ENCODE measurements around the gene ANXA8L1. TPM values are rescaled to one million over a fixed set of nuclear protein-coding genes. Genes with fewer than 3 reads are reported as not detected.
"Not testable (repeated sequence)": the region's sequence is repeated elsewhere in the genome, so short reads cannot be mapped to it uniquely, and the experiment has no call there.

ANXA8L1 gene, protein sequence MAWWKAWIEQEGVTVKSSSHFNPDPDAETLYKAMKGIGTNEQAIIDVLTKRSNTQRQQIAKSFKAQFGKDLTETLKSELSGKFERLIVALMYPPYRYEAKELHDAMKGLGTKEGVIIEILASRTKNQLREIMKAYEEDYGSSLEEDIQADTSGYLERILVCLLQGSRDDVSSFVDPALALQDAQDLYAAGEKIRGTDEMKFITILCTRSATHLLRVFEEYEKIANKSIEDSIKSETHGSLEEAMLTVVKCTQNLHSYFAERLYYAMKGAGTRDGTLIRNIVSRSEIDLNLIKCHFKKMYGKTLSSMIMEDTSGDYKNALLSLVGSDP
- polyA plus RNA-seq (ENCODE audit: insufficient read length): not detected

DNA sequence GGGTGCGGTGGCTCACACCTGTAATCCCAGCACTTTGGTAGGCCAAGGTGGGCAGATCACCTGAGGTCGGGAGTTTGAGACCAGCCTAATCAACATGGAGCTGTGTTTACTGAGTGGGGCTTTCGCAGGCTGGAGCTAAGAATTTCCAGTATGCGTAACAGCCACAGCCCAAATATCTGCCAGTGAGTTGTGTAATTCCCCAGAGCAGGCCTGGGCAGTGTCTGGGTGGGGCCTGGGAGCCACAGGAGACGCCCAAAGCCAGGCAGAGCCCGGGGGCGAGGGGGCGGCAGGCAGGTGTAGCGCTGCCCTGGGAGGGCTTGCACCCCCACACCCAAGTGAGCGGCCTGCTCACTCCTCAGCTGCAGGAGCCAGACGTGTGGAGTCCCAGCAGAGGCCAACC lies at the start of gene ANXA8L1:
ANXA8L1 (plus strand) TSS at position 371 of the 400 bp plus-strand sequence. CDS start 76 bp downstream, outside the sequence.
- not testable (repeated sequence) for DNase-seq (ENCODE audit: low read depth)

DNA sequence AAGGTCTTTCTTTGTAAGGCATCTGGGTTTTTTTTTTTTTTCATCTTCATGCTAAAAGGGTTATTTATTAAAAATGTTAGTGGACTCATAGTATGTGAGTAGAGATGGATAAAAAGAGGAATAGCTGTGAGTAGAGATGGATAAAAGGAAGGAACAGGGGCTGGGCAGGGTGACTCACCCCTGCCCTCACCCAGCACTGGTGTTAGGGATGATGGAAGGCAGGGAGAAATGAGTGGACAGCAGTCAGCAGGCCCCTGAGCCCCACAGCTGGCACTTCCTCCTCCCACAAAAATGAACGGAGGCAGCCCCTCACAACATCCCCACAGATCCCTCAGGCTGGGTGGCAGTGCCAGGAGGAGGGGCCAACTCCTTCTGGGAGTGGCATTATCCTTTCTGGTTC lies 49.5 kb upstream of the ANXA8L1 start:
- no peak for DNase-seq (ENCODE audit: low read depth)

DNA sequence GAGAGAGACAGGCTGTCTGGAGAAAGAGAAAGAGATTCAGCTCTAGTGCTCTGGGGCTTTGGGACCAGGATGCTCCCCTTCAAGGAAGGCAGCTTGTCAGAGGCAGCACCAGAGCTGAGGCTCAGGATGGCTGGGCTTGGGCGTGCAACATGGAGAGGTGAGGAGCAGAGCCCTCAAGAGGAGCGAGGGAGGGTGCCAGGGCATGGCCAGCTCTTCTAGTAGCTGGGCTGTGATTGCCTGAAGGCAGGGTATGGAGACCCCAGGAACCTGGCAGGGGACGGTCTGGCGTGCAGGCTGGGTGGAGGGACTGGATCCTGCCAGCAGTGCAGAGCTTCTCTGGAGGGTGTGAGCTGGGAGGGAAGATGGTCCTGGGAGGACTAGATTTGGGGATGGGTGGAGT lies 48.6 kb upstream of the ANXA8L1 start:
- no peak for DNase-seq (ENCODE audit: low read depth)

DNA sequence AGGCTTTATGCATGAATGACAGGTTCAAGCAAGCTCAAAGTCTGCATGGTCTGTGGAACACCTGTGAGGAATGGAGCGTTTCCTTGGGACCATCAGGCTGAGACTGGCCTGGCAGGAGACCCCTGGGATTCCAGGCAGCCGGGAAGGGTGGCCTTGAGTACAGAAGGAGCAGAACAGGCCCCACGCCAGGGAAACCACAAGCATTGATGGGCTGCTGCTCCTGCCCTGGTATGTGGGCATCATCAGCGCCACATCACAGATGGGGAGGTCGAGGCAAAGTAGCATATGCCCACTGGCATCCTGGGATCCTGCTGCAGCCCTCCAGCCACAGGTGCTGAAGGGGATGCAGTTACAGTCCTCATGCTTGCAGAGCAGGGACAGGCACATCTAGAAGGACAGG lies 47.9 kb upstream of the ANXA8L1 start:
- no peak for DNase-seq (ENCODE audit: low read depth)

DNA sequence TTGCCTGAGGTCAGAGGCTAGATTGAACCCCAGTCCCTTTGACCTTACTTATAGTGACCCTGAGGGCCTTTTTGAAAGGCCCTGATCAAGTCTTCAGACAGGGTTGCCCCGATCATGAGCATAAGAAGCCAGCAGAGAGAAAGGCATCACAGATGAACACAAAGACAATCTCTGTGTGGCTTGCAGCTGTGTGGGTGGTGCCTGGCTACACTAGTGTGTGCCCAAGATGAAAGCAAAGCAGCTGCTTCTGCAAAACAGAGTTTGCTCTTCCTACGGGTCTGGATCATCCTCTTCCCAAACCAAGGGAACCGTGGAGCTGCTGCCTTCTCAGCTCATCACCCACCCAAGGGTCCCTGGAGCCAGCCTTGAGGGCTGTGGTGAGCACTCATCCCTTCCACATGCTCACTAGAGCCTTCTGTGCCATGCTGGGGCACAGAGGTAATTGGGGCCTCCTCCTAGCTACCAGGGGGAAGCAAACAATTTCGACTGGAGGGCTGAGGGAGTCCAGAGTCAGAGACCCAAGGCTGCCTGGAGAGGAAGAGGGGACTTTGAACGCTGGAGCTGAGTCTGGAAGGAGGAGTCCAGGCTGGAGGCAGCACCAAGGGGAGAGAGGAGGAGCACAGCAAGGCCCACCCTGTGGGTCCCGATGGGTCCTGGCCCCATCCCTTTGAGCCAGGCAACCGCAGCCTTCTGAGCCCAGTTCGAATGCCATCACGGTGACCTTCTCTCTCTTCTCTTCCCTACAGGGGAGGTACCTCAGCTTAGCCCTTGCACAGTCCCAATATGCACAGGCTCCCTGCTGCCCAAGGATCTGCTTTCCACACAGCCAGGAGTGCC lies 46.5 kb upstream of the ANXA8L1 start:
- no peak for DNase-seq (ENCODE audit: low read depth)

DNA sequence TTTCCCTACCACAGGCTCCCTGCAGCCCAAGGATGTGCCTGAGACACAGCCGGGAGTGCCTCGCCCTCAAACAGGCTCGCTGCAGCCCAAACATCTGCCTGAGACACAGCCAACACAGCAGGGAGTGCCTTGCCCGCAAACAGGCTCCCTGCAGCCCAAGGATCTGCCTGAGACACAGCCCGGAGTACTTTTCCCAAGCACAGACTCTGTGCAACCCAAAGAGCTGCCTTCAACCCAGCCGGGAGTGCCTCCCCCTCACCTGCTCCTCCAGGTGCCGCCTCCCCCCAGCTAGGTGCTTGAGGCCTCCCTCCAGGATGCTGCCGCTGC lies 45.9 kb upstream of the ANXA8L1 start:
- DNase-seq (ENCODE audit: low read depth): no peak

DNA sequence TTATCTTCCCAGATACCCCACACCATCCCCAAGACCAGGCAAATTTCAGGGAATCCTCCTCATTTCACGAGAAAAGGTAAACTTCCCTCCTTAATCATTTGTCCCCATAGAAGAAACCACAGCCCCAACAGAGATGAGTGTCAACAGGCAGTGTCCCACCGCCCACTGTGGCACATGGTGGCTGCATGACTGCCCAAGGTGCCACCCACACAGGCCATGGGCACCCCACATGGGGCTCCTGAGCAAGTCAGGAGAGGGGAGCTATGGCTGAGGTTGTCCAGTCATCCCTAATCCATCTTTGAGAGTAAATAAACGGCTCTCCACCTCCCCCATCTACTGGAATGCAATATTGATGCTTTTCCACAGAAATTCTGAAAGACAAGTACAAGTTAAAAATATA lies 44.7 kb upstream of the ANXA8L1 start:
- DNase-seq (ENCODE audit: low read depth): no peak

DNA sequence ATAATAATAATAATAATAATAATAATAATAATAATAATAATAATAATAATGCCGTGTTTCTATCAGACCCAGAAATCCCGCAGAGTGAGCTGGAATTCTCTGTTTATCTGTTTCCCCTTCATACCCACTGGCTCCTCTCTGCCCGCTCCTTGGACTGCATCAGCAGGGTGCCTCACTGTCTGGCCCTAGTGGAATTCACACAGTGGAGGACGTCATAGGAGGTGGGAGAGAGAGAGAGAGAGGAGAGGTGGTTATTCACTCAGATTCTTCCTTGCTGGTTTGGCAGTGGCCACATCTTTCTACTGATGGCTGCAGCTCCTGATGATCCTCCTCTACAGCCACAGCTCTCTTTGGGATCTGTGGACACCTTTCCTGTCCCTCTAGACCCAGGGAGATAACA lies 10.1 kb upstream of the ANXA8L1 start:
- not testable (repeated sequence) for DNase-seq (ENCODE audit: low read depth)

DNA sequence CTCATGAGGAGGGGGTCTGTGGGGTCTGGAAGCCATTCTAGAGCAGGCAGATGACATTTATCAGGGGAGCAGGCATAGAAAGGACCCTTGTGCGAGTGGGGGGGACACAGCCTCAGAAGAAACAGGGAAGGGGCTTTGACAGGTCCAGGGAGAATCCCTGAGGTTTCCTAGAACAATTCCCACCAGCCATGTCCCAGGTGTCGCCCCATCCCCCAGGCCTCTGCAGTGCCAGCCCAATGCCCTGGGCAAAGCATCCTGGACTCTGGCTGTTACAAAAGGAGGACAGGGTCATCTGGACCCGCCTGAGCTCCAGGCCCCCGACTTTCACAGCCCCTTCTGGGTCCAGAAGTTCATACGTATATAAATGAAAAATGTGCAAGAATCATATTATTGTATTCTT lies 8.4 kb upstream of the ANXA8L1 start:
- DNase-seq (ENCODE audit: low read depth): not testable (repeated sequence)

DNA sequence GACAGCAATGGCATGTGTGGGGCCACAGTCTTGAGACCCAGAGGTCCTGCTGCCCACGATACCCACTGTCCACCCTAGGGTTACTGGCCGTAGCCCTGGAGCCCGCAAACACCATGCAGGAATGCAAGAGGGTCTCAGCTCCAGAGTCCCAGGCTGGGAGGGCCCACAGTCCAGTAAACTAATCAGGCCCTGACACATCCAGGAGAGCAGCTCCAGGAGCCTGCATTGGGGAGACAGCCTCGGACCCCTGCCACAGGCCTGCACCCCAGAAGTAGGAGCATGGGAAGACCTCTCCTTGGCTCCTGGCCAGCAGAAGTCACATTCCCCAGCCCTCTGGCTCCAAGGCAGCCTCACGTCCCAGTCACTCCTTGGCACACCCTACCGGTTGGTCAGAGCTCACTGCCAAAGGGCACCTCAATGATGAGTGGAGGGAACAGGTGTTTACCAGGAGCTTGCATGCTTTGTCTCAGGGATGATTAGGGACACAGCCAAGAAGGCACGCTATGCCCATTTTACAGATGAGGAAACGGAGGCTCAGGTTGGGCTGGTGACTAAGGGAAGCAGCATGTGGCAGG lies 7.8 kb upstream of the ANXA8L1 start:
- not testable (repeated sequence) for DNase-seq (ENCODE audit: low read depth)

DNA sequence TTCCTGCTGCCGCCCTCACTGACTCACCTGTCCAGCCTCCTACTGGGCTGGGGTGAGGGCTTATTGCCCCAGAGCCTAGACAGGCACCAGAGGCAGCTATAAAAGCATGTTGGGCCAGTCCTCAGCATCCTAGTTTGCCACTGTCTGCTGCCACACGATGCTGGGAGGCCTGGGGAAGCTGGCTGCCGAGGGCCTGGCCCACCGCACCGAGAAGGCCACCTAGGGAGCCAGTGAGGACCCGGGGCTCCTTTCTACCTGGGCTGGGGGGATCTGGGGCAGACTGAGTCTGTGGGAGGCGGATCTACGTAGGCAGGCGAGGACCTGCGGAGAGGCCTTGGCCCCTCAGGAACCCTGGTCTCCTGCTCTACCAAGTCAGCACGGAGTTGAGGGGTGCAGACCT lies 6.6 kb upstream of the ANXA8L1 start:
- not testable (repeated sequence) for DNase-seq (ENCODE audit: low read depth)

DNA sequence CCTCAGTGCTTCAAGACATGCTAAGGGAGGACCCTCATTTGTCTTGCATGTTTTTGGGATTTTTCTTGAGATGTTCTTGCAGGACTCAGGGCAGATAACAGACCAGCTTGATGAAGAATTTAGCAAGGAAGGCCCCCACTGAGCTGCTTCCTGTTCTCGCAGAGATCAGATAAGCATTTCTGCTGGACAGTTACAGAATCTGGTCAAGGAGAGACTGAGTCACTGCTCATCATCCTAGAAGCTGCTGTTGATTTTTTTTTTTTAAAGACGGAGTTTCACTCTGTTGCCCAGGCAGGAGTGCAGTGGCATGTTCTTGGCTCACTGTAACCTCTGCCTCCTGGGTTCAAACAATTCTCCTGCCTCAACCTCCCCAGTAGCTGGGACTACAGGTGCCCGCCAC lies 1.2 kb upstream of the ANXA8L1 start:
- not testable (repeated sequence) for DNase-seq (ENCODE audit: low read depth)

DNA sequence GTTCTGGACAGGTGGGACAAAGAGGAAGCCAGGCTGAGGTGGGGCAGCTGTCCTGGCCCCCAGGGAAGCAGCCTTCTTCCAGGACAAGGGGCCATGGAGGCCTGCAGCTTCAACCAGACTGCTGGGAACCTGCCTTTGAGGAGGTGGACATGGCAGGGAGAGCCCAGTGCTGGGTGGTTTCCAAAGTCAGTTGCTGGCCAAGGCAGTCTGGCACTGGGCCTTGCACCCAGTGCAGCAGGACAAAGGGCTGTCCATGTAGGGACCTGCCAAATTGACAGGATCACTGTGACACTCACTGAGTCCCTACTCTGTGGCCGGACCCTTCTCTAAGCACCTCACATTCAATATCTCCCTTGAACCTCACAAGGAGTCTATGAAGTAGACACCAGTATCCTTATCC lies 1.4 kb downstream of the ANXA8L1 start:
- not testable (repeated sequence) for DNase-seq (ENCODE audit: low read depth)

DNA sequence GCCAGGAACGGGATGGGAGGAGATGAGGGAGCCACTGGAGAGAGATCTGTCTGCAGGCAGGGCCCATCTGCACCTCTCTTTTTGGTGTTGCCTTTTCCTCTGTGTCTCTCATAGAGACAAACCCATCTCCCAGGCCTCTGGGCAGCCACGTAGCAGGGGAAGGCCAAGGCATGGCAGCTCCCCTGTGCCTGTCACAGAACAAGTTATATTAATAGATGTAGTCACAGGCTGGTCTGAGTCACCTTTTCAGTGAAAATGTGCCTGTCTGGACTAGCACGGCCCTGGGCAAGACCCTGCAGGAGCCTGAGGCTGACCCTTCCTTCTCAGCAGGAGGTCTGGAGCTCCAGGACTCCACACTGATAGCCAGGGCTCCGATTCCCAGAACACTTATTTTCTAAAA lies 2.1 kb downstream of the ANXA8L1 start:
- not testable (repeated sequence) for DNase-seq (ENCODE audit: low read depth)

DNA sequence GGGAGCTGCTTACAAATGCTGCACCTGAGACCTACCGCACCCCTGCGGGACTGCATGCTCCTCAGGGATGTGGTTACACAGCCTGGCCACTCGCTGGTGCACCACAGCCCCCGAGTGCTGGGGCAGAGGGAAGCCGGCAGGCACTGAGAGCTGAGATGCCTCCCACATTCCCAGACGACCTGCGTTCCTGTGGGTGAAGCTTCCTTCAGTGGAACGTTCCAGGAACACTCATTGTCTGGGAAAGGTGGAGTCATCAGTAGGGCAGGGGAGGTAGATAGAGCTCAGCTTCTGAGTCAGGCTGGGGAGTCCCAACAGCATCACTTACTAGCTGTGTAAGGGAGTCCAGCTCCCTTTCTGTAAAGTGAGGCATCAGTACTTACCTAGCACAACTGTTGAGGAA lies 2.5 kb downstream of the ANXA8L1 start:
- DNase-seq (ENCODE audit: low read depth): not testable (repeated sequence)

DNA sequence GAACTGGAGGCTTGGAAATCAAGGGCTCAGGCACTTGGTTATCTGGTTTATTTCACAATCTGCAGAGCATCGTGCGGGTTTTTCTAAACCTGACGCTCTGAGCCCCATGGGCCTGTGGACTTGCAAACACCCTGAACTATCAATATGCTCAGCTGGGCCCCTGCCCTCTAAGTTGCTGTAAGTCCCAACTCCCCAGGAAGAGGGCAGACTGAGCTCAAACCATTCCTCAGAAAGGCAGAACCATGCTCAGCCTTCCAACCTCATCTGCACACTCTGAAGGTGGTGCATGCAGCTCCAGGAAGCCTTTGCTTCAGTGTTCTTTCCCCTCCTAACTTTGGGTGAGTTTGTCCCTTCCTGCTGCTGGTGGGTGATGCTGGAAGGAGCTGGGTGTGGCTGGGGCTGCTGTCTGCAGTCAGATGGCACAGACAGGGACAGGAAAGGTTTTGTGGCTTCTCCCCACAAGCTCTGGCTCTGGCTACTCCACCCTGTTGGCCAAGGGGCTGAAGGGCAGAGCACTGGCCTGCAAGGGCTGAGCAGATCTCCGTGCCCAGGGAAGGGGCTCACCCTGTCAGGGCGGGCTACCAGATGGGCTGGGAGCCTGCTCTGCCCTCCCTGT lies 3.8 kb downstream of the ANXA8L1 start:
- not testable (repeated sequence) for DNase-seq (ENCODE audit: low read depth)

DNA sequence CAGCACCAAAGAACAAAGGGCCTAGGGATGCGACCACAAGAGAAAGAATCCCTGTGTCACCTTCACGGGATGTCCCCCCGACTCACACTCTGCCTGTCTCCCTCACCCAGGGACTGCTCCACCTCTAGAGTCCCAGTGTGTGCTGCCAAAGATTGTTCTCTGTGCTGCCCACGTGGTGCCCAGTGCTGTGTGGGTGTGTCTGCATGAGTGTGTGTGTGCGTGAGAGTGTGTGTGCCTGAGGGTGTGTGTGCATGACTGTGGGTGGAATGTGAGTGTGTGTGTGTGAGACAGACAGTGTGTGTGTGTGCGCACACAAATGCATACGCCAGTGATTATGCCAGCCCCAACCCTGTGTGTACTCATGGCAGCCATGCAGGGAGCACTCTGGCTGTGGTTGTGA lies 10.3 kb downstream of the ANXA8L1 start:
- DNase-seq (ENCODE audit: low read depth): not testable (repeated sequence)

DNA sequence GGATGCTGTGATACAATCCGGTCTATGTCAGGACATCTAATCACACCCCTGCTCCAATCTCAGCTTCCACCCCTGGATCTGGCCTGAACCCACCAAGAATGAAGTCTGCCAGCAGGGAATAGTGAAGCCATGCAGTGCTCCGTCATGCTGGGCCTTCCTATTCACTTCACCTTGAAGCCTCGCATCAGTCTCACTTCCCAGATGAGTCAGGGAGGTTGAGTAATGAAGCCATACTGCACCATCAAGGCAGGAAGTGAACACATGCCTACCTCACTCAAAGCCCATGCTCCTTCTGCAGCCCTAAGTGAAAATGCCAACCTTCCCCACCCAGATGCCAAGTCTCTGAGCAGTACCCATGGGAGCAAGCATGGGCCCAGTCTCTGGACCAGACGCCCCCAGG lies 11.1 kb downstream of the ANXA8L1 start:
- DNase-seq (ENCODE audit: low read depth): not testable (repeated sequence)

DNA sequence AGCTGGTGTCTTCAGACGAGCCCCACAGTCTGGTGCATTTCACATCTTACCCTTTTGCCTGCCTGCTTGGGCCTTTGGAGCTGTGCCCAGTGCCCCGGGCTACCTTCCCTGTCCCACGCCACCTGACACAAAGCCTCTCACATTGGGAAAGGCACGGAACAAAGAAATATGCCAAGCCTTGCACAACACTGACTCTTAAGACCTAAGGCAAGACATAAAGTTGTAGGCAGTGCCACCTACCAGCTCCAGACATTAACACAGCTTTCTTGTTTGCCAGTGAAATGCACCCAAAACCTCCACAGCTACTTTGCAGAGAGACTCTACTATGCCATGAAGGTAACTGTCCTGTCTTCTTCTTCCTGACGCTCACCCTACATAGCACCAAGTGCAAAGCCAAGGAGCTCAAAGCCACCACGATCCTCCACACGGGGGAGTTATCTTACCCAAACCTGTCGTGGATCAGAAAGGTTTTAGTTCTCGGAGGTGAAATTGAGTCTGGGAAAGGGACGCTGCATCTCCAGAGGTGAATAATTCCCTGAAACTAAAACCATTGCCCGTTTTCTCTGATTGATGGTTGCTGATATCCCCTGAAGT lies 11.8 kb downstream of the ANXA8L1 start:
- DNase-seq (ENCODE audit: low read depth): not testable (repeated sequence)

DNA sequence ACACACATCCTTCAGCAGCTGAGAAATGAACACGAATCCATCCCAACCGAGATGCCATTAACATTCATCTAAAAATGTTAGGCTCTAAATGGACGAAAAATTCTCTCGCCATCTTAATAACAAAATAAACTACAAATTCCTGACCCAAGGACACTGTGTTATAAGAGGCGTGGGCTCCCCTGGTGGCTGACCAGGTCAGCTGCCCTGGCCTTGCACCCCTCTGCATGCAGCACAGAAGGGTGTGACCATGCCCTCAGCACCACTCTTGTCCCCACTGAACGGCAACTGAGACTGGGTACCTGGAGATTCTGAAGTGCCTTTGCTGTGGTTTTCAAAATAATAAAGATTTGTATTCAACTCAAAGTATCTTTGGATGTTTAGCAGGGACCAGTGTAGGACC lies 15.8 kb downstream of the ANXA8L1 start:
- DNase-seq (ENCODE audit: low read depth): not testable (repeated sequence)

DNA sequence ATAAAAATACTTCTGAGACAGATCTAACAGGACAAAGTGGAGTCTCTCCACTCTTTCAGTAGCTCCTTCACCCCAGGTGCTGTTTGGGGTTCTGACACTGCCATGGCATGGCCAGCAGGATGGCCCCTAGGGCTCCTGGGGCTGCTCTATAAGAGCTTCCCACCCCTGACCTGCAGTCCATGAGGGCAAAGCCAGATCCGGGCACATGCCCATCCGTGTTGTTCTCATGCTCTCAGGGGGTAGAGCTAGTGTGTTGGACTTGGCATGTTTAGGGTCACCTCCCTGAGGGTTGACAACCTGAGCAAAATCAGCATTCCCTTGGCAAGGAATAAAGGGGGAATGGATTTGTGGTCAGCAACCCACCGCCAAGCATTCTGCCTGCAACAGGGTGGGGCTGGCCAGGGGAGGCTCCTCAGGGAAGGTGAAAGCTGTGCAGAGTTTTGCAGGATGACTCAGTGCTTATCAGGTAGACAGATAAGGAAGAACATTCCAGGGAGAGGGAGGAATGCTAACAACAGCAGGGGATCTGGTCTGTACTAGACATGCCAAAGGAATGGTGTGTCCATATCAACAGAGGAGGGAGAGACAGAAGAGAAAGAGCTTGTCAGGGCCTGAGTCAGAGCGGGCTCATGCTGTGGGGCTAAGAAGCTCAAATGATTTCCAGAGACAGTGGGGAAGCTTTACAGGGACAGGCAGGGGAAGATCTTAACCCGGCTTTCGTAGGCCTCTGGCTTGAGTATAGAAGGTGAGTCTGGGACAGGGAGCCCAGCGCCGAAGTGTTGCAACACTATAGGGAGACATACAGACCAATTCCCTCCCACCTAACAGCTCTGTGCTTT lies 21.1 kb downstream of the ANXA8L1 start:
- DNase-seq (ENCODE audit: low read depth): not testable (repeated sequence)
